ENCODE results near the gene C2orf69.

GRCh38 chr2:199972088-199972626, 61.1 kb downstream of the C2orf69 start:
- TF ChIP-seq ZNF384 (IDR thresholded peaks at IDR 0.05), result no peak
- TF ChIP-seq L3MBTL2 (conservative IDR thresholded peaks at IDR 0.05), result no peak
- TF ChIP-seq HDGF (IDR thresholded peaks at IDR 0.05; ENCODE audit: borderline replicate concordance), result no peak
- TF ChIP-seq BHLHE40 (IDR thresholded peaks at IDR 0.05; ENCODE audit: borderline replicate concordance), result no peak
- TF ChIP-seq CTBP1 (IDR thresholded peaks at IDR 0.05; ENCODE audit: borderline replicate concordance), result no peak
- TF ChIP-seq TARDBP (IDR thresholded peaks at IDR 0.05), result no peak
- TF ChIP-seq FOXA1 (IDR thresholded peaks at IDR 0.05), result no peak
- no peak for TF ChIP-seq SUZ12 (IDR thresholded peaks at IDR 0.05)
- TF ChIP-seq PKNOX1 (IDR thresholded peaks at IDR 0.05), result no peak
- TF ChIP-seq NFRKB (IDR thresholded peaks at IDR 0.05), result no peak
- no peak for TF ChIP-seq SP1 (IDR thresholded peaks at IDR 0.05)
- TF ChIP-seq FOXK2 (IDR thresholded peaks at IDR 0.05), result no peak
- no peak for TF ChIP-seq ARNT (IDR thresholded peaks at IDR 0.05)
- no peak for TF ChIP-seq FOXM1 (IDR thresholded peaks at IDR 0.05; ENCODE audit: borderline replicate concordance)
